DMS 273 treated with DMSO at 0.1 percent for 48 hours (cell line): ENCODE data around the gene DOK1.

Source experiments
- DNase-seq: peaks from one replicate; lab custom pipeline; 2025; lab: John Stamatoyannopoulos, UW

DOK1 gene

GRCh38 chr2:74525717-74526648, 28.5 kb upstream of the DOK1 start, which contains the start of gene DQX1:
DQX1 (minus strand) TSS chr2:74526231; CDS start chr2:74525729, 502 bp downstream.
- DNase-seq = no peak

- DNase-seq = no peak
These were observed 27.8 kb upstream of the DOK1 start for GRCh38 chr2:74526649-74527230.

- DNase-seq = no peak
These were observed 26.8 kb upstream of the DOK1 start for GRCh38 chr2:74527741-74528140.

- DNase-seq = no peak
These were observed 25.7 kb upstream of the DOK1 start for GRCh38 chr2:74528600-74529356.

- DNase-seq = peak; percentile 95
These were observed 24.9 kb upstream of the DOK1 start, which contains the start of the genes AUP1 and HTRA2 for GRCh38 chr2:74529357-74530238. AUP1 (minus strand) TSS chr2:74529706; CDS start chr2:74529629, 77 bp downstream. HTRA2 (plus strand) TSS chr2:74529933; CDS start chr2:74530007, 74 bp downstream.

GRCh38 chr2:74530239-74531187, 24.0 kb upstream of the DOK1 start:
- DNase-seq = peak; percentile 35

- no peak for DNase-seq
These were observed 22.9 kb upstream of the DOK1 start for GRCh38 chr2:74531666-74532065.

- DNase-seq = peak; percentile 36
These were observed 22.3 kb upstream of the DOK1 start for GRCh38 chr2:74532222-74532621.

GRCh38 chr2:74533464-74533863, 21.1 kb upstream of the DOK1 start:
- DNase-seq = no peak

- DNase-seq = no peak
These were observed 20.1 kb upstream of the DOK1 start for GRCh38 chr2:74534411-74534810.

GRCh38 chr2:74535440-74535965, 19.0 kb upstream of the DOK1 start:
- no peak for DNase-seq

- no peak for DNase-seq
These were observed 18.2 kb upstream of the DOK1 start for GRCh38 chr2:74536166-74536950.

GRCh38 chr2:74537140-74537539, 17.4 kb upstream of the DOK1 start:
- no peak for DNase-seq

- no peak for DNase-seq
These were observed 15.6 kb upstream of the DOK1 start for GRCh38 chr2:74538881-74539339.

- DNase-seq = no peak
These were observed 14.2 kb upstream of the DOK1 start for GRCh38 chr2:74540291-74540690.

- DNase-seq = no peak
These were observed 11.5 kb upstream of the DOK1 start for GRCh38 chr2:74542978-74543377.

- no peak for DNase-seq
These were observed 9.9 kb upstream of the DOK1 start for GRCh38 chr2:74544634-74545033.

GRCh38 chr2:74546004-74546403, 8.5 kb upstream of the DOK1 start:
- DNase-seq = no peak

GRCh38 chr2:74548285-74548899, 6.1 kb upstream of the DOK1 start:
- DNase-seq = no peak
